NCI-H2171 treated with DMSO at 0.1 percent for 48 hours (cell line): ENCODE data around the gene CFAP91.

Experiments
- DNase-seq: peaks from one replicate; lab custom pipeline; 2025; lab: John Stamatoyannopoulos, UW

Gene CFAP91

DNA sequence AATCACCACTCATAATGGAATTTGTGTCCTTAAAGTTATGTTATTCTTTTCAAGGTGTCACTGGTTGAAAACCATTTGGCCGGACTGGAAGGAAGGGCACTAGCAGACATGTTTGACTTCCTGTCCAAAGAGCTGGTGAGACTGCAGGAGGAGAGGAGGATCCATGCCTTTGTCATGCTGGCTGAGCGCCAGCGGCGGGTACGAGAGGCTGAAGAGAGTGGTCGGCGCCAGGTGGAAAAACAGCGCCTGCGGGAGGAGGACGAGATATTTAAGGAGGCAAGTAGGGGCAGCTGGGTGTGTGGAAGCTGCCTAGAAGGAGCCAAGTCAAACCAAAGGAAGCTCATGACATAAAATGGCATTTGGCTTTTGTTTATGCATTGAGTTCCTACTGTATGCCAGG, 41.1 kb downstream of the CFAP91 start:
- no peak for DNase-seq

- DNase-seq = no peak
These were observed 43.1 kb downstream of the CFAP91 start for GRCh38 chr3:119745942-119746341.

DNA sequence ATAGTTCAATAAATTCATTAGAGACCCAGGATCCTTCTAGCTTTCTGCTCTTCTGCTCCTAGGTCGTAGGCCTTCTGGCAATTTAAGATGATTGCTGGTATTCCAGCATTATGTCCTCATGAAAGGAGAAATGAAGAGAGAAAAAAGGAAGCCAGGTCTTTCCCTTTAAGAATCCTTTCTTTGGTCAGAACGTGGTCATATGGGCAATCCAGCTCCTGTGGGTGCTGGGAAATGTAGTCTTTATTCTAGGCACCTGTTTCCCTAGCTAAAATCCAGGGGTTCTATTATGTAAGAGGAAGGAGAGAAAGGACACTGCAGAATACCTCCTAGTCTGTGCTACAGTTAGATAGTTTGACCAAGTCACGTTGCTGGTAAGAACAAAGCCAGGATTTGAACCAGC, 43.6 kb downstream of the CFAP91 start:
- no peak for DNase-seq

- DNase-seq = no peak
These were observed 44.5 kb downstream of the CFAP91 start for GRCh38 chr3:119747357-119747756.

DNA sequence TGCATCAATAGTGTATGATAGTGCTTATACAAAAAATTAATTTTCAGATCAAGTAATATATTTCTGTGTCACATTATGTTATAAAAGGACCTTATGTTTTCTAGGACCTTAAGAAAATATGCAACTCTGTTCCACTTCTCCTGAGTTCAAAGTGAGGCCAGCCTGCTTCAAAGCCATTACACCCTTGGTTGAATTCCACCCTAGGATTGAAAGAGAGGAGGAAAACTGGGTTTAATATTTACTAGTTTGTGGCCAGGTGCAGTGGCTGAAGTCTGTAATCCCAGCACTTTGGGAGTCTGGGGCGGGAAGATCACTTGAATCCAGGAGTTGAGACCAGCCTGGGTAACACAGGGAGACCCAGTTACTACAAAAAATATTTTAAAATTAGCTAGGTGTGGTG, 46.2 kb downstream of the CFAP91 start:
- no peak for DNase-seq

- no peak for DNase-seq
These were observed 48.6 kb downstream of the CFAP91 start for GRCh38 chr3:119751423-119751822.
